SJCRH30 (cell line): ENCODE data around the gene CREB3L4. TPM values are rescaled to one million over a fixed set of nuclear protein-coding genes. Genes with fewer than 3 reads are reported as not detected.

Source experiments
- DNase-seq, 2 experiments: peaks; one replicate each; pipeline ENCODE4 v3.0.0-alpha.2; 2015 to 2020
- H3K27ac ChIP-seq: fragments of 250-450 bp; sonication (Bioruptor Pico); 2 replicates; pipeline ENCODE4 v1.5.1; 2020; ENCODE audit warnings: mild to moderate bottlenecking, moderate library complexity
- H3K27me3 ChIP-seq: fragments of 250-450 bp; sonication (Bioruptor Pico); 2 replicates; pipeline ENCODE4 v1.5.1; 2020; ENCODE audit warnings: mild to moderate bottlenecking, moderate library complexity
- H3K36me3 ChIP-seq: fragments of 250-450 bp; sonication (Bioruptor Pico); 2 replicates; pipeline ENCODE4 v1.5.1; 2020; ENCODE audit warnings: mild to moderate bottlenecking, moderate library complexity
- H3K4me1 ChIP-seq: fragments of 250-450 bp; sonication (Bioruptor Pico); 2 replicates; pipeline ENCODE4 v1.5.1; 2020; ENCODE audit warnings: mild to moderate bottlenecking, moderate library complexity
- H3K4me3 ChIP-seq: fragments of 250-450 bp; sonication (Bioruptor Pico); 2 replicates; pipeline ENCODE4 v1.5.1; 2020; ENCODE audit warnings: mild to moderate bottlenecking, moderate library complexity
- H3K9me3 ChIP-seq: fragments of 250-450 bp; sonication (Bioruptor Pico); replicated peaks from 2 replicates; pipeline ENCODE4 v1.5.1; 2020; ENCODE audit warnings: mild to moderate bottlenecking, moderate library complexity
- total RNA-seq: library from RNA; depleted of rRNA; stranded (reverse); fragments of >200 nt; shearing (Covaris generic); gene quantifications from 2 replicates; pipeline ENCODE4 v1.2.3, GENCODE V29; 2014; rRNA removed

CREB3L4 gene
- 7.5 and 9.3 TPM in 2 replicates for total RNA-seq

DNA sequence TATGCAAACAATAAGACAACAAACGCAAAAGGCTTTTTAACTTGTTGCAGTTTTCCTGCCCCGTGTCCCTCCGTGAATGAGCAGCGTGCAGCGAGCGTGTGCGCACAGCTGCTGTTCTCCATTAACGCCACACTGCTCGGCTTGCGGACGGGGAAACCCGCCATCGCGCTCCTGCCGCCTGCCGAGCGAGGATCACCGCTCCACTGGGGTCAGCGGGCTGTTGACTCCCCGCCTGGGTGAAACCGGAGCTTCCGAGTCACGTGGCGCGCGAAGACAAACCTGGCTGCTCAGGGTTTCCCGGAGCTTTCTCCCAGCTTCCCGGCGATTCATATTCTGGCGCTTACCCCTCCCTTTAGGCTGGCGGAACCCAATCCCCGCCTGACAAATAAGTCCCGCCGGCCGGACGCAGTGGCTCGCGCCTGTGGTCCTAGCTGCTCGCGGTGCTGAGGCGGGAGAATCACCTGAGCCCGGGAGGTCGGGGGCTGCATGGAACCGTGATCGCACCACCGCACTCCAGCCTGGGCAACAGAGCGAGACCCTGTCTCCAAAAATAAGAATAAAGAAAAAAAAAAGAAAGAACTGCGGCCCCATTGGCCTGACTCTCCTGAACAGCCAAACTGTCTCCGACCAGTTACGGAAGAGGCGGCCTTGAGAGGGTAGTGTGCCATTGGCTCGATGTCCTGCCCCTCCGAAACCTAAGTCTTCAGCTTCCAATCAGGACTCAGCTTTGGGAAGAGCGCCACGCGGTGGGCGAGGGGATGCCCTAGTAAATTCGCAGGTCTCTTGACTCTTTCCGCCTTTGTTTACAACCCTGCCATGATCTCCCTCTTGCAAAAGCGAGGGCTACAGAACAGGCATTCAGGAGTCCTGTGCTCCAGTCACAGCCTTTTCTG is at the start of gene CREB3L4:
CREB3L4 (plus strand) TSS at position 796 of the 893 bp plus-strand sequence. CDS start 624 bp downstream, outside the sequence.
- H3K9me3 ChIP-seq = no peaks in the 10 kb centered on the region
- peak; percentile 95 to 97 for DNase-seq
- no peaks in the 10 kb centered on the region for H3K27me3 ChIP-seq
- peak within 1 kb of the TSS; percentile 79 for H3K27ac ChIP-seq
- no peaks in the 10 kb centered on the region; the same call in 1 of the 2 replicates for H3K4me1 ChIP-seq
- no peaks in the 10 kb centered on the region for H3K36me3 ChIP-seq
- H3K4me3 ChIP-seq = peak within 1 kb of the TSS; percentile 64

DNA sequence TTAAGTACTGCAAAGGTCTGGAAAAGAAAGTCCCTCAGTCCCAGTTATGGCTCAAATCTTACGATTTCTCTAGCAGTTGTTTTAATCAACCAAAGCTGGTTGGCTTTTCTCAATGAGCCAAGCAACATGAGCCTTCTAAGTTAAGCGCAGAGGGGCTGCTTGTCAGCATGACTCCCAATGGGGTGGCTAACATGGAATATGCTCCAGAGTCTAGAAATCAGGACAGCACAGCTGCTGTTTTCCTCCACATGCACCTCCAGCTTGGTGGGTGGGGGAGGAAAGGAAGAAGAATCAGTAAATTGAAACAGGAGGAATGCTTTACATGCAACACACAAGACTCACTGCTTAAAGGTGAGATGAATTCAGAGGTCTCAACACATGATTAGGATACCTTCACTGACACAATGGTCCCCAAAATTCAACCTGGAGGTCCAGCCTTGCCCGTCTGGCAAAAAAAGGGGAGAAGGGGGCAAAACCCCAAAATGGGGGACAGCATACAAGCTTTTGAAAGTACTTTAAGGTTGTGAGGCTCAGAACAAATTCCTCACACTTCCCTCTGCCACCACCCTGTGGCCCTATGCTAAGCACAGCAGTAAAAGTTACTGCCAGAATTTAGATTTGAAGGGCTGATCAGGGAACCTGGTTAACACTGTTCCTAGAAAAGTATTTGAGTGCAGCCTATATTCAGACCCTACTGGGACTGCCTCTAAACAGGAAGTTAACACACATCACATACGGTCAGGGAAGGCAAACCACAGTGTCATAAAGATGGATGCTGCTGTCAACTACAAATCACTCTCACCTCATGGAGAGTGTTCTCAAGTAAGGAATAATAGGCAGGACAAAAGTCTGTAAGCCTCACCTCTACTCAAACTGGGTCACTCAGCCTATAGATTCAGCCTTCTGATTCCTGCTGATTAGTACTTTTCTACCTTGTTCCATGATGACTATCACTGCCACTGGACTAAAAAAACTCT is 47.5 kb upstream of the CREB3L4 start:
- Histone ChIP-seq H3K36me3 (no peaks in the 10 kb centered on the region), H3K9me3 (no peaks in the 10 kb centered on the region), H3K27me3 (no peaks in the 10 kb centered on the region), H3K4me1 (peaks cover 13% of the 10 kb centered on the region), H3K27ac (no peak overlapping the region), H3K4me3 (no peak overlapping the region)
- peak in 1 of 2 experiments; percentile 28 for DNase-seq

DNA sequence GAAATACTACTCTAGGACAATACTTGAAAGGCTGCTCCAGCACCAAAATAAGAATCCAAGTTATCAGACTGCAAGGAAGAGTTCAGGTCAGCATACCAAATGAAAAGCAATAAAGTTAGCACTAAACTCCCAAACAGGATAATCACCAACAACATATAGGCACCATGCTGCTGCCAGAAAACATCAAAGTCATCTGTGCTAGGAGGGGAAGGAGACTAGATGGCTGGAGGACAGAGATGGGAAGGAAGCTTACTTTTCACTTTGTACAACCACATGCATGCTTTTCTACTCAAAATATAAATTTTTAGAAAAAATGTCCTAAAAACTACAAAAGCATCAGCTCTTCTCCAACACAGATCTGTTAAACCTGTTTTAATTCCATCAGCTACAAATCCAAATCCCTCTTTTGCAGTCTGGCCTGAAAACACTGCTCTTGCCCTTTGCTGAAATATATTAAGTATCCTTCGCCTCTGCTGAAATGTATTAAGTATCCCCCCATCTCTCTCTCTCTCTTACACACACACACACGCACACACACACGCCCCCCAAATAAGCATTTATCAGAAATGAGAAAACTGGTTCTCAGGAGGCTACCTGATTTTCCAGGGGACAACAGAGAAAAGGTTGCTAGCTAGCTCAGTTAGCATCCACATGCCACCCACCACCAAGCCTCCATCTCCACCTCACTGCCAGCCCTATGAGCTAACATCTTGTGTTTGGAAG is 46.5 kb upstream of the CREB3L4 start:
- H3K27ac ChIP-seq = no peak overlapping the region
- no peaks in the 10 kb centered on the region for H3K27me3 ChIP-seq
- H3K36me3 ChIP-seq = no peaks in the 10 kb centered on the region
- peaks cover 13% of the 10 kb centered on the region for H3K4me1 ChIP-seq
- no peaks in the 10 kb centered on the region for H3K9me3 ChIP-seq
- H3K4me3 ChIP-seq = peak overlapping the region; percentile 66
- DNase-seq = no peak

- H3K4me3 ChIP-seq = peak overlapping the region; percentile 66
- H3K27ac ChIP-seq = peak overlapping the region; percentile 37; the same call in 1 of the 2 replicates
- H3K36me3 ChIP-seq = no peaks in the 10 kb centered on the region
- DNase-seq = peak in 1 of 2 experiments; percentile 41
- H3K9me3 ChIP-seq = no peaks in the 10 kb centered on the region
- H3K27me3 ChIP-seq = no peaks in the 10 kb centered on the region
- peaks cover 13% of the 10 kb centered on the region for H3K4me1 ChIP-seq
Measured at GRCh38 chr1:153921803-153922075, 46.0 kb upstream of the CREB3L4 start.

DNA sequence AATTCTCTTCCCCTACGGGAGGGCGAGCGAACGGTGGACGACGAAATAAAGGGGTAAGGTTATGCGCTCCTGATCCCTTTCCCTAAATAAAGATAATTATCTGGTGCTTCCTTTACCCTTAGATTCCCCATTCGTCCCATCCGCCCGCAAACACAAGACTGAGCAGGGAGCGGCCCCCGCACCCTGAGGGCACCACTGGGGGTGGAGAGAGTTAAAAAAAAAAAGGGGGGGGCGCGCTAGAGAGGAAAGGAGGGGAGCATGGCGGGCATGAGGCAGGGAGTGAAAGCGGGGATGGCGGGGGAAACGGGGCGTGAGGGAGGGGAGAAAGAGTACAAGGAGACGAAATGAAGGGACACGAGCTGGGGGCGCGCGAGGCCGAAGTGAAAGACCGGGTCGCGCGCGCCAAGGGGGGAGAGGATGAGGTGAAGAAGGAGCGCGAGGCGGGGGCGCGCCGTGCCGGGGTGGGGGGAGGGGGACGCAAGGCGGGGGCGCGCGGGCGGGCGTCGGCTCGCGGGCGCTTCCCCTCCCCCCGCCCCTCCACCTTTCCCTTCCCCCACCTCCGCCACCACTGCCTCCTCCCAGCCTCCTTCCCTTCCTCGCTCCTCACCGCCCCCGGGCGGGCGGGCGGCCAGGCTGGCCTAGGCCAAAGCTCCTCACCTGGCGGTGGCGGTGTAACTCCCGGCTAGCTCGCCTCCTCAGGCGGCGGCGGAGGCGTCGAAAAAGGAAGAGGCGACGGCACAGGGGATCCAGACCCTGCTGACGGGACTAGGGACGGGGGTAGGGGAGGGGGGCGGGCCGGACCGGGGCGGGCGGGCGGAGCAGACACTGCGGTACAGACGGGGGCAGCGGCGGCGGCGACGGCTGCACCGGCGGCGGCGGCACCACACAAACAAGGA is 45.4 kb upstream of the CREB3L4 start:
- no peaks in the 10 kb centered on the region for H3K27me3 ChIP-seq
- H3K4me3 ChIP-seq = peak overlapping the region; percentile 66
- peaks cover 13% of the 10 kb centered on the region for H3K4me1 ChIP-seq
- no peaks in the 10 kb centered on the region for H3K9me3 ChIP-seq
- H3K27ac ChIP-seq = peak overlapping the region; percentile 37; the same call in 1 of the 2 replicates
- DNase-seq = peak; percentile 62 to 68
- H3K36me3 ChIP-seq = no peaks in the 10 kb centered on the region

DNA sequence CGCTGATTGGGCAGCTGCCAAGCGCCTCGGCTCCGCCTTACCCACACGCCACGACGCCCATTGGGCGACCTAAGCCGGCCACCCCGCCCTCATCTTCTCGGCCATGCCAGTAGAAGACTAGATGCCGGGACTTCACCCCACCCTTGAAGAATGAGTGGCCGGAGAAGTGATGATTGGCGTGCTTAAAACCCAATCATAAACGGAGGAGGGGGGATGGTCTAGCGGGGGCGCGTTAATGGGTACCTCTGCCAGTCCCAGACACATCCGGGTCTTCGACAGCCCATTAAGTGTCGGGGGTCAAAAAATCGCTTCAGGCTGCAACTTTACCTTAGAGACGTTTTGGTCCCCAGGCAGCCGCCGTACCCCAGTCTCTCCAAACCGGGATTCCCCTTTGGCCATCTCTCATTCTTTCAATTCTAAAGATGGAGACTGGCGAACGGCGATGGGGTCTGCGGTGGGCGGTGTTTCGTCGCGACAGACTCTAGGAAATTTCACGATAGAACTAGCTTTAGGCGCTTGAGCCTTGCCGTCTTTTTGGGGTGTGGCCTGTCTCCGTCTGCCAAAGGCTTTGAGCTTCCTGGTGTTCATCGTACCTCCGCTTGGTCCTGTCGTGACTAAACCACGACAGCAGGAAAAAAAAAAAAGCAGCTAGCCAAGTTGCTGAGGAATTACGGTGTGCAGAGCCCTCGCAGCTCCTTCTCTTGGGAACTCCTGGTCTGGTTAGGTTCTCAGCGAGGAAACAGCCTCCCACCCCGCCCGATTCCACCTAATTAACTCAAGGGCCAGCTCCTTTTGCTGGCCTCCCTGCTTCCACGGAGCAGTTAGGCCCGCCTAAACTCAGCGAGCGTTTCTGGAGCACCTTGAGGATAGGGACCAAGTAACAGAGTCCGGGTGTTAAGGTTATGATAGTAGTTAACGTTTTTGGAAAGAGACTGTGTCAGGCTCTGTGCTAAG is 44.5 kb upstream of the CREB3L4 start, which contains the start of gene GATAD2B:
GATAD2B (minus strand) TSS at position 1 of the 954 bp plus-strand sequence. CDS start 94,625 bp downstream, outside the sequence.
- H3K36me3 ChIP-seq = no peaks in the 10 kb centered on the region
- H3K9me3 ChIP-seq = no peaks in the 10 kb centered on the region
- peak within 1 kb of the TSS; percentile 37; the same call in 1 of the 2 replicates for H3K27ac ChIP-seq
- H3K4me1 ChIP-seq = peaks cover 13% of the 10 kb centered on the region
- H3K4me3 ChIP-seq = peak within 1 kb of the TSS; percentile 66
- H3K27me3 ChIP-seq = no peaks in the 10 kb centered on the region
- peak; percentile 100 for DNase-seq

DNA sequence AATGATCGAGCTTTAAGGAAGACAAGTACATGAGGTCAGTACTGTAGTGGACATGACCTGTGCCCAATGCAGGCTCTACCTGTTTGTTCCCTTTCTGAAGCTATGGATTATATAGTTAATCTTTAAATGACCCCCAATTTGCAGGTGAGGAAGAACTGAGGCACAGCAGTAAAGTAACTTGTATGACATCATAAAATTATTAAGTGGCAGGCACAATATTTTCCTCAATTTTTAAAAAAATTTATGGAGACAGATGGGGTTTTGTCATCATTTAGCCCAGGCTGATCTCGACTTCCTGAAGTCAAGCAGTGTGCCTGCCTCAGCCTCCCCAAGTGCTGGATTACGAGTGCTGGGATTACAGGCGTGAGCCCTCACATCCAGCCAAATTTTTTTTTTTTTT is 41.3 kb upstream of the CREB3L4 start:
- Histone ChIP-seq H3K4me1 (peaks cover 2% of the 10 kb centered on the region; the same call in 1 of the 2 replicates), H3K4me3 (no peak overlapping the region), H3K27me3 (no peaks in the 10 kb centered on the region), H3K27ac (no peak overlapping the region), H3K9me3 (no peaks in the 10 kb centered on the region), H3K36me3 (no peaks in the 10 kb centered on the region)
- no peak for DNase-seq

DNA sequence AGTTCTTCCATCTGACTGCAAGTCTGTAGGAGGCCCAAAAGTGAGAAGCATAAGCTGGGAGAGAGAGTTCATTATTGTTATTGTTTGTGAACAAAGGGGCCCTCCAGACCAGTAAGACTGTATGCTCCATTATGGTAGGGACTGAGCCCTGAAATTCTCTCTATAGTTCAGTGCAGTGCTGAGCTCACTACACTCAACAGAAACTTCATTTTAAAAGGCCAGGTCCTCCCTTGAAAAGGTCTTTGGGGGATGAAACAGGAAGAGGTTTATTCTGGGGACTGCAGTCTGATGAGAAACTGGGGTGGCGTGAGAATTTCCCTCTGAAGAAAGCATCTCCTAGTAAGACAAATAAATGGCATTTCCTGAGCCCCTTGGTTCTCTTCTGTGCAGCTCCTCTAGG is 39.5 kb upstream of the CREB3L4 start:
- Histone ChIP-seq H3K9me3 (no peaks in the 10 kb centered on the region), H3K36me3 (no peaks in the 10 kb centered on the region; the same call in 1 of the 2 replicates), H3K27ac (no peak overlapping the region), H3K4me3 (no peak overlapping the region), H3K4me1 (peaks cover 2% of the 10 kb centered on the region; the same call in 1 of the 2 replicates), H3K27me3 (no peaks in the 10 kb centered on the region)
- no peak for DNase-seq

DNA sequence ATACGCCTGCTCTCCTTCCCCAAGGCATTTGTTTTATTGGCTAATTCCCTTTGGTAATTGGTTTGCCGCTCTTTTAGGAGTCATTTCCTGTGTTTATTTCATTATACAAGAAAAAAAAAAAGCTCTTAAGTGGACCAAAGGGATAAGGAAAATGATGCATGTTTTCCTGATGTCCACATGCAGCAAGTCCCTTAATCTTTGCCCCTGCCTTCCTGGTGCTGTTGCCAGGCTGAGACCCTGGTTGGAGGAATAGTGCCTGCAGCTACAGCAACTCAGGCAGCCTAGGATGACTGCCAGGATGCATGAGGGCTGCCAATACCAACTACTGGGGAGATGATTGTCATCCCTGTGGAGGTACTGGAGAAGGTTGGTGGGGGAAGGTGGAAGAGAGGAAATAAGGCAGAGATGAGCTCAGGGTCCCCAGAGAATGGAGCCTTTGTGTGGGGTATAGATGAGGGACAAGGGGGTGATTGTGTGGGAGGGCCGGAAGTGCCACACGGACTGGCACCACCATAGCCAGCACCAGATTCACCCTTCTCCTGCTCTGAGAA is 38.8 kb upstream of the CREB3L4 start:
- Histone ChIP-seq H3K9me3 (no peaks in the 10 kb centered on the region), H3K4me3 (no peak overlapping the region), H3K27me3 (no peaks in the 10 kb centered on the region), H3K4me1 (peaks cover under 1% of the 10 kb centered on the region; the same call in 1 of the 2 replicates), H3K27ac (no peak overlapping the region), H3K36me3 (no peaks in the 10 kb centered on the region; the same call in 1 of the 2 replicates)
- DNase-seq = no peak

DNA sequence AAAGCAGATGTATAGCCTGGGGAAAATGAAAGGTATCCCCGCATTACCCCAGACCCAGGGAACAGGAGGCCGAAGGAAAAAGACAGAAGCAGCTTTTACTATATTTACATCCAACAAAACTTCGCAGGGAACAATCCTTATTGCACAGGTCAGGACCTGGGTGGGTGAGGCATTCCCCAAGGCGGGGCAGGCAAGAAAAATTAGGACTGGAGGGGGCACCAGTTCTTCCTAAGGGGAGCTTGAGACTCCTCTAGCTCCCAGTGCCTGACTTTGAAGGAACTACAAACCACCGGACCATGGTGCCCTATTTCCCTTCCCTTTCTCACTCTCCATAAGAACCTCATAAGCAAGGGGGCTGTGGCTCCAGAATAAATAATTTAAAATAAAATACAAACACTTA is 38.3 kb upstream of the CREB3L4 start:
- H3K9me3 ChIP-seq = no peaks in the 10 kb centered on the region
- no peaks in the 10 kb centered on the region for H3K27me3 ChIP-seq
- H3K27ac ChIP-seq = no peak overlapping the region
- H3K4me3 ChIP-seq = no peak overlapping the region
- no peaks in the 10 kb centered on the region; the same call in 1 of the 2 replicates for H3K36me3 ChIP-seq
- no peaks in the 10 kb centered on the region for H3K4me1 ChIP-seq
- DNase-seq = no peak

DNA sequence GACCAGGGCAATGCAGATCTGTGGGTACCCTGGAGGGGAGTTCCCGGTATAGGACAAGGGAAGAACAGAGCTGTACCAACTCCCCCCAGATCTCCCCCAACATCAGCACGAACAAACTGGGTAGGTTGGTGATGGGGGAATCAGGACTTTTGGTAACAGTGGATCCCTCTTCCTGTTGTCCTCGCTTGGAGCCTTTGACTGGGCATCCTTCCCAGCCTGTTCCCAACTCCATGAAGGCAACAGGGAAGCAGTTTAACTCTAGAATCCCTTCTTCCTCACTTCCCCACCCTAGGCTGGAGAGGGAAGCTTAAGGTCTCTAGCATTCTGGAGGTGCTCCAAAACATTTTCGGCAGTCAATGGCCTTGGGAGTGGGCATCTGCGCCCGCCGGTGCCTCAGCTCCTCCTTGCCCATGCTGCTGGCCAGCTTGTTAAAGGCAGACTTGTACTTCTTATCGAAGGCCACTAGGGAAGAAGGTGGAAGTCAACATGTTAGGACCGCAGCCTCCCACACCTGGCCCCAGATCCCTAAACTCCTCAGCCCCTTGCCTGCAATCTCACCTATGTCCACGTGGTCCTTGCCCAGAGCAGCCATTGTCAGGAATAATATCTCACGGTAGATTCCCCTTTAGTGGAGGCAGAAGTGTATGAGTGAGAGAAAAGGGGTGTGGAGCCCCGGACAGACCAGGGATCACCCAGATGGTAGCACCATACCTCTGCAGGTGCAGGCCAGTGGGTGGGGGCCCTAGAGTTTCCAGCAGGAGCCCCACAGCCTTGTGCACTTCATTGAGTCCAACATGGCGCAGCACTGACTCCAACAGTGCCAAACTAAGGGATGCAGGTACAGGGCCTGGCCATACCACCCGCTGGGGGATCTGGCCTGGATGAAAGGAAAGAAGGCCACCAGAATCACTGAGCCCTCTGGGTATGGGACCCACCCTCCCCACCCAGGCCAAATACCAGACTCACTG is 37.4 kb upstream of the CREB3L4 start:
- no peak for DNase-seq
- H3K9me3 ChIP-seq = no peaks in the 10 kb centered on the region
- H3K4me1 ChIP-seq = no peaks in the 10 kb centered on the region
- H3K4me3 ChIP-seq = no peak overlapping the region
- no peak overlapping the region for H3K27ac ChIP-seq
- no peaks in the 10 kb centered on the region for H3K27me3 ChIP-seq
- H3K36me3 ChIP-seq = no peaks in the 10 kb centered on the region; the same call in 1 of the 2 replicates
